AG09309 (cell line): Measurements from ENCODE around the gene GPR152.

Source experiments
- DNase-seq: peaks from one replicate; pipeline ENCODE4 v3.0.0-alpha.2; 2010; ENCODE audit warnings: low read depth
- H3K4me3 ChIP-seq: 2 replicates; pipeline ENCODE4 v1.5.1; 2011; ENCODE audit warnings: mild to moderate bottlenecking, low read depth, low read length, moderate library complexity; ENCODE audit not compliant: control insufficient read depth
- TF ChIP-seq, protein P1 (sequence below): IDR thresholded peaks from 2 replicates; pipeline ENCODE4 v1.5.1; 2011; ENCODE audit warnings: mild to moderate bottlenecking, low read depth, low read length, inconsistent platforms; ENCODE audit not compliant: insufficient read depth, control insufficient read depth; ENCODE audit errors: missing control alignments

The GPR152 gene

DNA sequence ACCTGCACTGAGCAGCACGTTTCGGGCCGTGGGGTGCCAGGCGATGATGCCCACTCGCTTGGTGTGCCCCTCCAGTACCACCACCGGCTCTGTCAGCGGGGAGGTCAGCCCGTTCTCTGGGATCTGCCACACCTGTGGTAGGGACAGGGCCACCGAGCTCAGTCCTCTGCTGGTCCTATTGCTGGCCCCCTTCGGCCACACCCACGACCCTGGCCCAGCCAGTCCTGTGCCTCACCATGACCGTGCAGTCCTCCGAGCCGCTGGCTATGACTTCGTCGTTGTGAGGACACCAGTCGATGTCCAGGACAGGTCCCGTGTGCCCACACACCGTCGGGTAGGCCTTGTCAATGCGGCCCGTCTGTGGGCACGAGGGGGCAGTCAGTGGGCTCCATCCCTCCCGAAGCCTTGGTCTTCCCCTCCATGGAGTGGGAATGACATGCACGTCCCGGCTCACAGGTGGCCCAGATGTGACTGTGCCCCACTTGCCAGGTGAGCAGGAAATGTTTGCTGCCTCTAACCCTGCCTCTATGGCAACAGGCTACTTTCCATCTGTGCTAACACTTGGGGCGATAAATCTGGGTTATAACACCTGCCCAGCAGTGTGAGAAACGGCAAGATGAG lies 10.7 kb downstream of the GPR152 start:
- H3K4me3 ChIP-seq, result peak overlapping the region; percentile 95
- TF ChIP-seq, protein P1, sequence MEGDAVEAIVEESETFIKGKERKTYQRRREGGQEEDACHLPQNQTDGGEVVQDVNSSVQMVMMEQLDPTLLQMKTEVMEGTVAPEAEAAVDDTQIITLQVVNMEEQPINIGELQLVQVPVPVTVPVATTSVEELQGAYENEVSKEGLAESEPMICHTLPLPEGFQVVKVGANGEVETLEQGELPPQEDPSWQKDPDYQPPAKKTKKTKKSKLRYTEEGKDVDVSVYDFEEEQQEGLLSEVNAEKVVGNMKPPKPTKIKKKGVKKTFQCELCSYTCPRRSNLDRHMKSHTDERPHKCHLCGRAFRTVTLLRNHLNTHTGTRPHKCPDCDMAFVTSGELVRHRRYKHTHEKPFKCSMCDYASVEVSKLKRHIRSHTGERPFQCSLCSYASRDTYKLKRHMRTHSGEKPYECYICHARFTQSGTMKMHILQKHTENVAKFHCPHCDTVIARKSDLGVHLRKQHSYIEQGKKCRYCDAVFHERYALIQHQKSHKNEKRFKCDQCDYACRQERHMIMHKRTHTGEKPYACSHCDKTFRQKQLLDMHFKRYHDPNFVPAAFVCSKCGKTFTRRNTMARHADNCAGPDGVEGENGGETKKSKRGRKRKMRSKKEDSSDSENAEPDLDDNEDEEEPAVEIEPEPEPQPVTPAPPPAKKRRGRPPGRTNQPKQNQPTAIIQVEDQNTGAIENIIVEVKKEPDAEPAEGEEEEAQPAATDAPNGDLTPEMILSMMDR, result no peak
- no peak for DNase-seq

DNA sequence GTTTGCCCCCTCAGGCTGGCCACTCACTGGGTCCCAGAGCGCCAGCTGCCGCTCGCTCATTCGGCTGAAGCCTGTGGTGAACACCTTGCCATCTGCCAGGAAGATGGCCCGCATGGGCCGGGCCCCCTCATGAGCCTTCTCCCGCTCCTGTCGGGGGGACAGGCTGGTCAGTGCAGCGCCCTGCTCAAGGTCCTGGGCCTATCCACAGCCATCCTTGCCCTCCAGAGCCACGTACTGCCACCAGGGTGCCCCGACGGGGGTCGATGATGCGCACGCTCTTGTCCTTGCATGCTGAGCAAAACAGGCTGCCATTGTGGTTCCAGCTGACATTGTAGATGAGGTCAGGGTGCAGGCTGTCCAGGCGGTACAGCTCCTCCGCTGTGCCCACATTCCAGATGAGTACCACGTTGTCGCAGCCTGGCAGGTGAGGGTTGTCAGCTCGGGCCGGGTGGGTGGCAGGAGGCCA lies 11.4 kb downstream of the GPR152 start:
- H3K4me3 ChIP-seq, result no peak overlapping the region
- DNase-seq, result no peak

DNA sequence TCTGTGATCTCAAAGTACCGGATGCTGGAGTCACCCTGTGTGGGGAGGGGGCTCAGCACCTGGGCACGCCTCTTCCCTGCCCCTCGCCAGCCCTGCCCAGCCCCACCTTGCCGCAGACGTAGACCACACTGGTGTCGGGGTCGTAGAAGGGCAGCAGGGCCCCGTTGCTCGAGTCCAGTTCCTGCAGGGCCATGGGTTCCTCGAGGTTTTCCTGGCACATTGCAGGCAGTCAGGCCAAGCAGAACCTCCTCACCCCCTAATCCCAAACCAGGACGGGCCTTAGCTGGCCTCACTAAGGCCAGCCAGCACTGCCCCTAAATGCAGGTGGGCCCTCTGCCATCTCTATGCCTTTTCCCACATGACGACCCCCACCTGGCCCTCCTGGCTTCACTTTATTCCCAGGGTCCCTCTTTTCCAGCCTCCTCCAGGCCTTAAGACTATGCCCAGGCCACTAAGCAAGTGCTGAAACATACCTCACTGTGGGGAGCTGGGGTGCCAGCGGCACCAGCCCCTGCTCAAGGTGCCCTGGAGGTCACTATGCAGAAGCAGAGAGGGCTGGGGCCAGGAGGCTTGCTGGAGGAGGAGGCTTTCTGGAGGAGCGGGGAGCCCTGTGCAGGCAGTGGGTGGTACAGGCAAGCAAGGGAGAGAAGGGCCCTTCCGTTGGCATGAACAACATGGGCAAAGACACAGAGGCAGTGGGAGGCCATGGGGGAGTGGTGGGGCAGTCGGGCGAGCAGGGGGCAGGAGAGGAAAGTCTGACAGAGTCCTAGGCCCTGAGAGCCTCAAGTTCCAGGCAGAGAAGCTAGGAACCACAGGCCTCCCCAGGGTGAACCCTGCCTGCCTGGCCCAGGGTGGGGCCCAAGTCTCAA lies 12.1 kb downstream of the GPR152 start:
- no peak overlapping the region for H3K4me3 ChIP-seq
- TF ChIP-seq, protein P1, result no peak
- DNase-seq, result no peak

More for the DNA sequence above, 11.4 kb downstream of the GPR152 start:
- TF ChIP-seq, protein P1, result no peak

DNA sequence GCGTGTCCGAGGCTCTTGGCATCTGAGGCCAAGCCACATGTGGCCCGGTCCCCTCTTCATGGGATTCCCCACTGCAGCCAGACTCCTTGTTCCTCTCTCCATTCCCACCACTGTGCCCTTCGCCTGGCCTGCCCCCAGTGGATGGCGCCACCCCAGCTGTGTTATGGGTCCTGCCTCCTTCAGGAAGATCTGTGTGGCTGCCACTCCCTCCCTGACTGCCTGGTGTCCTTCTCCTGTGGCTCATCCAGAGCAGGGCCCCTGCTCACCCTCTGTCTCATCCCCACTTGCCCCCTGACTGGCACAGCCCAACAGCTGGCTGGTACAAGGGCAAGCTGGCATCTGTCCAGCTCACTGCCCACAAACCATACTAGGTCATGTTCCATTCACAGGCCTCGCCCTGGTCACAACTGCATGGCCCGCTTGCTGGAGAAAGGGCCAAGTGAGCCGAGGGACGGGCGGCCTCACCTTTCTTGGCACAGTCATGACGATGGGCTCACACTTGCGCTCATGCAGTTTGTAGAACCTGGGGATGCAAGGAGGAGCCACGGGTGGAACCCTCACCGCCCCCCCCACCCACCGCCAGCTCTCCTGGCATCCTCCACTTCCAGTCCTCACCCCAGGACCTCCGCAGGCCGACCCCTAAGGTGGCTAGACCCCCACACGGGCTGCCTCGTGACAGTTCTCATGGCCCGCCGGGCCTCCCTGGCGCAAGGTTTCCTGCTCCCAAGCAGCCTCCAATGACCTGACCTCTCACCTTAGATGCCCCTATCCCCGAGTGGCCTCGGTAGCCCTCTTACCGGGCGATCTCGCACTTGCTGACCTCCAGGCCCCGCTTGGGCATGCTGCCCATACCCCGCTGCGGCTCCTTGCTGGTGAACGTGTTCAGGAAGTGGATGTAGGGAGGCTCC lies 13.0 kb downstream of the GPR152 start:
- no peak for DNase-seq
- TF ChIP-seq, protein P1, result peak; percentile 33

DNA sequence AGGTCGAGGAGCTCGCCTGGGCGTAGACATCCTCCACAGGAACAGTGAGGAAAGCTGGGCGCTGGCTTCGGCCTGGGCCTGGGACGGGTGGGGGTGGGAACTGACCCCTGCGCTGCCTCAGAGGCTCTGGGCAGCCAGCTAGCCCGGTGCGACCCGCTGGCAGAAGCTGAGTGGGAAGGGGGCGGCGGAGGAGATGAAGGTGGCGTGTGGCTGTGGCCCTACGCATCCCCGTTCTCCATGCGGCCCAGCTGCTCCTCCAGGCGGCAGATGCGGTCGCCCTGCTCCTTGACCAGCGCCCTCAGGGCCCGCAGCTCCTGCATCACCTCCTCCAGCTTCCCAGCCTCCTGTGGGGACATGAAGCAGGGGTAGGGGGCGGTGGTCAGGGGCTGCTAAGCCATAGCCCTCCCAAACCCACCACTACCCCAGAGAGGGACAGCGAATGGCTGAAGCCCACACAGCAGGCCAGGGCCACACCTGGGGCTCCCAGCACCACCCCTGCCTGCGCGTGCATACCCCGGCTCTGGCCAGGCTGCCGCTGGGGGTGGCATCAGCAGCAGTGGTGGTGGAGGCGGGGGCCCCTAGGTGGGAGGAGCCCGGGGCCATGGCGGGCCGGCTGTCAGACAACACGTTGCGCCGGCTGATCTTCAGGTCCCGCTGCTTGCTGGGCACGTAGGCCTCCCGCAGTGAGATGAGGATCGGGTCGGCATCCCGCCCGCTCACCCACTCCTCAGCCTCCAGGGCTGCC lies 14.2 kb downstream of the GPR152 start:
- no peak overlapping the region for H3K4me3 ChIP-seq
- DNase-seq, result no peak
- TF ChIP-seq, protein P1, result no peak

More for the DNA sequence above, 13.0 kb downstream of the GPR152 start:
- H3K4me3 ChIP-seq, result no peak overlapping the region

DNA sequence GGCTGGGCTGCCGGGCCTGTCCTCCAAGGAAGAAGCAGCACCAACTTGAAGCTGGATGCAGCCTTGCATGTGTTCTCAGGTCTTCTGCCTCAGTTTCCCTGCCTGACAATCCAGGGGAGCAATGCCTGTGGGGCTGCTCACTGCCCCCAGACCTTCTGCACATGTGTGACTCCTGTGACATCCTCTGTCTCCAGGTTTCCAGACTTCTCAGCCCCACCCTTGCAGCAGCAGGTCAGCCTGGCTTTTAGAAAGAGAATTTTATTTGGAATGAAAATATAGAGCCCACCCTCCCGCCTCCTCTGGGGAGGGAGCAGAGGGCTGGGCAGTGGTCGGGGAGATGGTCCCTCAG lies 14.7 kb downstream of the GPR152 start:
- no peak for DNase-seq
- TF ChIP-seq, protein P1, result no peak
- H3K4me3 ChIP-seq, result no peak overlapping the region
